ENCODE results near the gene SCYL3.

GRCh38 chr1:169924829-169925228 lies 31.1 kb upstream of the SCYL3 start:
- TF ChIP-seq CTCF (IDR thresholded peaks at IDR 0.05; ENCODE audit: low read length) (no peak), EZH2 (optimal IDR thresholded peaks at IDR 0.05; ENCODE audit: low read depth, low read length) (no peak)
